Spleen (tissue), 11 donors: ENCODE results near the gene PDCD10. TPM values are rescaled to one million over a fixed set of nuclear protein-coding genes. Genes with fewer than 3 reads are reported as not detected.
A peak's percentile ranks its signal among the peaks of the same experiment; 100 is the strongest.

Experiments
- DNase-seq: peaks from one replicate; pipeline ENCODE4 v3.0.0-alpha.2; 2020
- H3K27ac ChIP-seq, 8 donors: fragments of 200-600 bp; sonication (generic) in 7 of 8; 1 replicate in 4 of 8; 2 replicates in 4 of 8; pipeline versions ENCODE4 v1.5.0 to v1.8.0; 2016 to 2021; ENCODE audit warnings: inconsistent platforms in 4 of 8, mild to moderate bottlenecking in 4 of 8, moderate library complexity in 1 of 8
- H3K27me3 ChIP-seq, 7 donors: fragments of 200-600 bp; sonication (generic) in 6 of 7; replicated peaks in 1 of 7; 1 replicate in 4 of 7; 2 replicates in 3 of 7; pipeline versions ENCODE4 v1.5.0 to v1.8.0; 2016 to 2021; ENCODE audit warnings: inconsistent platforms in 3 of 7, mild to moderate bottlenecking in 1 of 7
- H3K36me3 ChIP-seq, 6 donors: fragments of 200-600 bp; sonication (generic) in 5 of 6; 1 replicate in 4 of 6; 2 replicates in 2 of 6; pipeline versions ENCODE4 v1.5.0 to v1.8.0; 2016 to 2021; ENCODE audit warnings: inconsistent platforms in 2 of 6
- H3K4me1 ChIP-seq, 6 donors: fragments of 200-600 bp; sonication (generic) in 5 of 6; 1 replicate in 3 of 6; 2 replicates in 3 of 6; pipeline versions ENCODE4 v1.5.0 to v1.8.0; 2016 to 2021; ENCODE audit warnings: inconsistent platforms in 3 of 6
- H3K4me3 ChIP-seq, 8 donors: fragments of 200-600 bp; sonication (generic) in 7 of 8; 1 replicate in 4 of 8; 2 replicates in 4 of 8; pipeline versions ENCODE4 v1.5.0 to v1.8.0; 2016 to 2021; ENCODE audit warnings: inconsistent platforms in 4 of 8, mild to moderate bottlenecking in 4 of 8, moderate library complexity in 2 of 8
- H3K9me3 ChIP-seq, 8 donors: fragments of 200-600 bp; sonication (generic) in 7 of 8; 1 replicate in 4 of 8; 2 replicates in 4 of 8; pipeline versions ENCODE4 v1.5.0 to v1.8.0; 2016 to 2021; ENCODE audit warnings: inconsistent platforms in 4 of 8
- POLR2A ChIP-seq, 3 donors: fragments of 450-650 bp; IDR thresholded peaks; one replicate each; pipeline ENCODE4 v1.5.1; 2017; ENCODE audit warnings: antibody characterized with exemption in 3 of 3, mild to moderate bottlenecking in 1 of 3
- POLR2AphosphoS5 ChIP-seq, 3 donors: sonication (generic); formaldehyde crosslinking; IDR thresholded peaks; one replicate each; pipeline ENCODE4 v1.5.1; 2017; ENCODE audit warnings: antibody characterized with exemption in 3 of 3
- WGBS, 5 donors: extraction: QIAGEN DNeasy Blood & Tissue Kit in 3 of 5; methylation state at CpG; one replicate each; pipeline versions ENCODE4 v1.1.5 to v1.1.7; 2013 to 2018; 5-methylcytosine and 5-hydroxymethylcytosine counted together
- intact Hi-C: fragments of 100-400 bp; cut with DNase I; formaldehyde crosslinking; loops from one replicate; pipeline ENCODE4 v1.15.0; 2023; ENCODE audit warnings: low total_unique reads
- polyA plus RNA-seq, 3 donors: library from polyadenylated mRNA; stranded (reverse); fragments of 200-250 nt; gene quantifications; one replicate each; pipeline ENCODE4 v1.2.1, GENCODE V29; 2013
- small RNA-seq, 4 donors: library from RNA; depleted of rRNA; stranded (forward); fragments of <200 nt; gene quantifications; one replicate each; pipeline ENCODE3, GENCODE V24; 2016
- total RNA-seq, 7 donors: library from RNA; depleted of rRNA in 3 of 7; stranded (reverse); fragments of >200 nt in 3 of 7; fragmentation: NEBNext Ultra II Directional in 4 of 7; extraction: Animal tissue kit (Norgen Biotek cat#: 25700) in 4 of 7; gene quantifications; one replicate each; pipeline versions ENCODE4 v1.1.0 to v1.2.1, GENCODE V29; 2016 to 2021
- TF ChIP-seq, protein P1 (sequence below), 11 experiments: fragments of 200-600 bp in 7 of 11; fragments of 450-650 bp in 4 of 11; sonication (generic) in 4 of 11; IDR thresholded peaks in 8 of 11; conservative IDR thresholded peaks in 3 of 11; 1 replicate in 7 of 11; 2 replicates in 4 of 11; pipeline versions ENCODE4 v1.4.0 to v1.8.0; 2016 to 2021; ENCODE audit warnings: antibody characterized with exemption in 11 of 11, inconsistent platforms in 4 of 11, mild to moderate bottlenecking in 1 of 11
- donor health status: healthy with polysubstance abuse.
- donor health status: DM: no; HTN: no; CAD: no; lungs with moderate emphysema.
- donor health status: DM: no; HTN: no; CAD: no.
- donor health status: Bipolar disorder and iron deficiency.
- donor health status: healthy.
- donor health status: DM: no; HTN: no; CAD: no.
- donor health status: DM: yes; HTN: yes; CAD: no.

Gene PDCD10
- total and polyA plus RNA-seq, 10 donors: 25.5 to 94.5 (median 51.0) TPM

DNA sequence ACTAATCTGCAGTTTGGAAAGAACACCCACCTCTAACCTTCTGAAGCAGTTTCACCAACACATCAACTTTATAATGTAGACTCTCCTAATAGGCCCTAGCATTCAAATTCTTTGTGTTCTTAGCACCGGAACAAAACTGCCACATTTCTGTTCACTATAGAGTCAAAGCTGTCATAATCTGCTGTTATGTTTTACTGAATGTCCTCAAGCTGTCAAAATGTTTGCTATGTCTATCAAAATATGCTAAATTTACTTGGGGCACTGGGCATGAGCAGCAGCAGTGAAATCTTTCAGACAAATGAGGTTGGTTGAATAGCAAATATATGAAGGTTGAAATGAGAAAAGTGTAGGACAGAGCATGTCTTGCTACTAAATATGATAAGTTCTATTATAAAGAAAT lies 82.9 kb downstream of the PDCD10 start:
- 85 to 97% (median 91%) methylated on average over 1 of the region's 1 CpG for WGBS, 5 donors
- no peak for TF ChIP-seq POLR2A (IDR thresholded peaks at IDR 0.05)
- TF ChIP-seq, protein P1, sequence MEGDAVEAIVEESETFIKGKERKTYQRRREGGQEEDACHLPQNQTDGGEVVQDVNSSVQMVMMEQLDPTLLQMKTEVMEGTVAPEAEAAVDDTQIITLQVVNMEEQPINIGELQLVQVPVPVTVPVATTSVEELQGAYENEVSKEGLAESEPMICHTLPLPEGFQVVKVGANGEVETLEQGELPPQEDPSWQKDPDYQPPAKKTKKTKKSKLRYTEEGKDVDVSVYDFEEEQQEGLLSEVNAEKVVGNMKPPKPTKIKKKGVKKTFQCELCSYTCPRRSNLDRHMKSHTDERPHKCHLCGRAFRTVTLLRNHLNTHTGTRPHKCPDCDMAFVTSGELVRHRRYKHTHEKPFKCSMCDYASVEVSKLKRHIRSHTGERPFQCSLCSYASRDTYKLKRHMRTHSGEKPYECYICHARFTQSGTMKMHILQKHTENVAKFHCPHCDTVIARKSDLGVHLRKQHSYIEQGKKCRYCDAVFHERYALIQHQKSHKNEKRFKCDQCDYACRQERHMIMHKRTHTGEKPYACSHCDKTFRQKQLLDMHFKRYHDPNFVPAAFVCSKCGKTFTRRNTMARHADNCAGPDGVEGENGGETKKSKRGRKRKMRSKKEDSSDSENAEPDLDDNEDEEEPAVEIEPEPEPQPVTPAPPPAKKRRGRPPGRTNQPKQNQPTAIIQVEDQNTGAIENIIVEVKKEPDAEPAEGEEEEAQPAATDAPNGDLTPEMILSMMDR (IDR thresholded peaks at IDR 0.05 in 8 of 11, conservative IDR thresholded peaks at IDR 0.05 in 3 of 11): no peak
- TF ChIP-seq POLR2AphosphoS5 (IDR thresholded peaks at IDR 0.05): no peak
- no peak overlapping the region for H3K4me3 ChIP-seq
- peaks cover 0 to 48% (median 7%) of the 10 kb centered on the region in 6 donors for H3K4me1 ChIP-seq
- intact Hi-C loops: no loop called here
- no peaks in the 10 kb centered on the region for H3K27me3 ChIP-seq
- no peak overlapping the region for H3K27ac ChIP-seq
- no peak for DNase-seq
- H3K9me3 ChIP-seq: peaks cover 0 to 3% (median 0%) of the 10 kb centered on the region in 8 donors
- no peaks in the 10 kb centered on the region for H3K36me3 ChIP-seq

DNA sequence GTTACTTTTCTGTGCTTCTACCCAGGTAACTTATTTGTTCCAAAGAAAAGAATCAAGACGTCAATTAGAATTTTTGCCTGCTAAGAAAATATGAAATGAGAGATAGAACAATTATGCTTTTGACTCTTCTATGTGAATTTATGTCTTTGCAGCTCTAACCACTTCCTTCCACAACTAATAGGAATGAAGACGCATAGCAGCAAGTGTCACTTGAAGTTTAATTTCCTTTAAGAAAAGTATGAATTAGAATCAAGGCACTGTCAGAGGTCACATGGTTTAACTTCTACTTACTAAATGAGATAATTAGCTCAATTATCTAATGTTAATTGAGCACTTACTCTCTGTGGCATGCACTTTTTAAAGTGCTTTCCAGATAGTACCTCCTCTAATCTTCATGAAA lies 84.2 kb downstream of the PDCD10 start:
- Histone ChIP-seq H3K4me1 (peaks cover 0 to 48% (median 7%) of the 10 kb centered on the region in 6 donors), H3K27ac (peak overlapping the region in 1 of 8 donors; percentile 13), H3K9me3 (peaks cover 0 to 7% (median 0%) of the 10 kb centered on the region in 8 donors), H3K4me3 (no peak overlapping the region), H3K36me3 (no peaks in the 10 kb centered on the region), H3K27me3 (no peaks in the 10 kb centered on the region)
- TF ChIP-seq, protein P1 (IDR thresholded peaks at IDR 0.05 in 8 of 11, conservative IDR thresholded peaks at IDR 0.05 in 3 of 11): no peak
- TF ChIP-seq POLR2AphosphoS5 (IDR thresholded peaks at IDR 0.05) (no peak), POLR2A (IDR thresholded peaks at IDR 0.05) (no peak)
- intact Hi-C loops: no loop called here
- no peak for DNase-seq
- 17 to 42% (median 24%) methylated on average over 2 of the region's 2 CpGs for WGBS, 5 donors

DNA sequence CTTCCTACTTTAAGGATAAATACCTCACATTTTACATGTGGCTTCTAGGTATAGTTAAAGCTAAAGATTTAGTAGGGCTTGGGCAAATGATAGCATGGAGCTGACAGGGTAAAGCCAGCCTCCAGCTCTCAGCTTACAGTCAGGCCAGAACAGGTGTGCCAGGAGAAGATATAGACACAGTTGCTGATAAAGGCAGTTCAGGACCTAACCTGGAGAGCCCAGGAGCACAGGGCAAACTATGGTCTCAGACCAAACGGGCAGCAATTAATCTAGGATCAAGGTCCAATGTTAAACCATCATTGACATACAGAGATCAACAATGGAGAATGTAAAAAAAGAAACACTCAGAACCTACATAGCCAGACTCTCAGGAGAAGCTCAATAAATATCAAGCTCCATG lies 84.9 kb downstream of the PDCD10 start:
- no peaks in the 10 kb centered on the region for H3K27me3 ChIP-seq
- H3K27ac ChIP-seq: no peak overlapping the region
- WGBS, 5 donors: 72 to 96% (median 90%) methylated on average over 1 of the region's 1 CpG
- peaks cover 0 to 48% (median 7%) of the 10 kb centered on the region in 6 donors for H3K4me1 ChIP-seq
- H3K9me3 ChIP-seq: peaks cover 0 to 10% (median 6%) of the 10 kb centered on the region in 8 donors
- no peak for DNase-seq
- no peak for TF ChIP-seq POLR2A (IDR thresholded peaks at IDR 0.05)
- TF ChIP-seq, protein P1 (IDR thresholded peaks at IDR 0.05 in 8 of 11, conservative IDR thresholded peaks at IDR 0.05 in 3 of 11): no peak
- no peak for TF ChIP-seq POLR2AphosphoS5 (IDR thresholded peaks at IDR 0.05)
- no peak overlapping the region for H3K4me3 ChIP-seq
- intact Hi-C loops: no loop called here
- H3K36me3 ChIP-seq: no peaks in the 10 kb centered on the region

DNA sequence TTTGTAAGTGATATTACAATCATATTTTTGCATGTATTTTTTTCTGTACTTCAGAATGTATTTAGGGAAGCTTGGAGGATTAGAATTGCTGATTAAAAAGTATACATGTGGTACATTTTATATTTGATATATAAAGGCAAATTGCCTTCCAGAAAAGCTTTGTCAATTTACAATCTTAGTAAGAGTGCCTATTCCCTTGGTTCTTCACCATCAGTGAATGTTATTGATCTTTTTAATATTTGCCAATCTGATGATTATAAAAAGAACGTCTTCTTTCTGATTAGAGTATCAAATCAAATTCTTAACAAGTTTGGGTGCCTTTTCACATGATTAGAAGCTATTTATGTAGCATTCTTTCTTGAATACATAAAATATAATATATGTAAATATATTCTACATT lies 90.1 kb downstream of the PDCD10 start:
- H3K4me3 ChIP-seq: no peak overlapping the region
- DNase-seq: no peak
- no peaks in the 10 kb centered on the region for H3K4me1 ChIP-seq
- H3K36me3 ChIP-seq: no peaks in the 10 kb centered on the region
- 72 to 84% (median 76%) methylated on average over 1 of the region's 1 CpG for WGBS, 5 donors
- H3K9me3 ChIP-seq: peaks cover 0 to 23% (median 16%) of the 10 kb centered on the region in 8 donors
- no peak for TF ChIP-seq POLR2AphosphoS5 (IDR thresholded peaks at IDR 0.05)
- TF ChIP-seq POLR2A (IDR thresholded peaks at IDR 0.05): no peak
- TF ChIP-seq, protein P1 (IDR thresholded peaks at IDR 0.05 in 8 of 11, conservative IDR thresholded peaks at IDR 0.05 in 3 of 11): no peak
- no peaks in the 10 kb centered on the region for H3K27me3 ChIP-seq
- no peak overlapping the region for H3K27ac ChIP-seq
- intact Hi-C loops: no loop called here

Small RNAs within 50 kb of the gene (small RNA-seq; reads per million reads assigned to genes)
- gene HMGN1P8: 0 reads per million in 4 donors

Other genes starting within 250 kb of the PDCD10 start
- 10 to 100 TPM in 1 of 7 donors, 1 to 10 TPM in 6; 1.1 to 10.6 (median 1.6) TPM for gene WDR49, start 81.0 kb downstream of the PDCD10 start, total RNA-seq
- under 1 TPM; 0.04 to 0.13 (median 0.06) TPM for gene WDR49, start 81.0 kb downstream of the PDCD10 start, polyA plus RNA-seq
- 10 to 100 TPM in 3 of 7 donors, 1 to 10 TPM in 4; 5.9 to 13.6 (median 8.9) TPM for gene SERPINI1, start 829 bp upstream of the PDCD10 start, total RNA-seq
- gene SERPINI1, start 829 bp upstream of the PDCD10 start, polyA plus RNA-seq: 10 to 100 TPM in 1 of 3 donors, 1 to 10 TPM in 2; 5.3 to 10.9 (median 9.1) TPM